DMS 273 (cell line): Measurements from ENCODE around the gene CDIPT.

Source experiments
- DNase-seq: peaks from one replicate; lab custom pipeline; 2025; ENCODE audit not compliant: unreplicated experiment; lab: John Stamatoyannopoulos, UW

The CDIPT gene

DNA sequence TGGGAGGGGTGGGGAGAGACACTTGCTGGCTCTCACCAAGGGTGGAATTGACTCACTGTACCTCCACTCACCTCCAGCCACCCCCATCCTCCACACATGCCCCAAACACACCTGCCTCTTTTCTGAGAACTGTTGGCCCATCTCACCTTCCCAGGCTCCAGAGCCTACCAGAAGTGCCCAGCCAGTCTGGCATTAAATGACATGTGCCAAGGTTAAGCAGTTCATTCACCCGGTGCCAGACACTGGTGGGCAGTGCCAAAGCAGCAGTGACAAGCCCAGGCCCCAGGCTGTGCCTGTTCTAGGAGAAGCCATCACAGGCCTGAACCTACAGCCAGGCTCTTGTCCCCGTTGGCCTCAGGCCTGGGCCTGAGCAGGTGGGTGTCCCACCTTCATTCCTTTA, 31.5 kb downstream of the CDIPT start:
- DNase-seq, result no peak

DNA sequence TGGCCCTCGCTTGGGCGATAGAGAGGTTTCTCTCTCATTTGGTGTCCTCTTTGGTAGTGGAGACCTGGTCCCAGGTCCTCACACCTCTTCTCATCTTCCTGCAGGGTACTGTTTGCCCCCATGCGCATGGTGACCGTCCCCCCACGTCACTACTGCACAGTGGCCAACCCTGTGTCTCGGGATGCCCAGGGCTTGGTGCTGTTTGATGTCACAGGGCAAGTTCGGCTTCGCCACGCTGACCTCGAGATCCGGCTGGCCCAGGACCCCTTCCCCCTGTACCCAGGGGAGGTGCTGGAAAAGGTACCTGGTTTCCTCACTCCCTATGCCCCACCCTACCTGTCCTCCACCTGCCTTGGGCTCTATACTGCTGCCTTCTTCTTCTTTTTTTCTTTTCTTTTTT, 32.3 kb downstream of the CDIPT start:
- no peak for DNase-seq

DNA sequence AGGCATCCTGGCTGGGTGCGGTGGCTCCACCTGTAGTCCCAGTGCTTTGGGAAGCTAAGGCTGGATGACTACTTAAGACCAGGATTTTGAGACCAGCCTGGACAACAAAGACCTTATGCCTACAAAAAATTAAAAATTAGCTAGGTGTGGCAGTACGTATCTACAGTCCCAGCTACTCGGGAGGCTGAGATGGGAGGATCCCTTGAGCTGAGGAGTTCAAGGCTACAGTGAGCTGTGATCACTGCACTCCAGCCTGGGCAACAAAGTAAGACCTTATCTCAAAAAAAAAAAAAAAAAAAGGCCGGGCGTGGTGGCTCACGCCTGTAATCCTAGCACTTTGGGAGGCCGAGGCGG, 36.7 kb downstream of the CDIPT start:
- DNase-seq, result no peak

DNA sequence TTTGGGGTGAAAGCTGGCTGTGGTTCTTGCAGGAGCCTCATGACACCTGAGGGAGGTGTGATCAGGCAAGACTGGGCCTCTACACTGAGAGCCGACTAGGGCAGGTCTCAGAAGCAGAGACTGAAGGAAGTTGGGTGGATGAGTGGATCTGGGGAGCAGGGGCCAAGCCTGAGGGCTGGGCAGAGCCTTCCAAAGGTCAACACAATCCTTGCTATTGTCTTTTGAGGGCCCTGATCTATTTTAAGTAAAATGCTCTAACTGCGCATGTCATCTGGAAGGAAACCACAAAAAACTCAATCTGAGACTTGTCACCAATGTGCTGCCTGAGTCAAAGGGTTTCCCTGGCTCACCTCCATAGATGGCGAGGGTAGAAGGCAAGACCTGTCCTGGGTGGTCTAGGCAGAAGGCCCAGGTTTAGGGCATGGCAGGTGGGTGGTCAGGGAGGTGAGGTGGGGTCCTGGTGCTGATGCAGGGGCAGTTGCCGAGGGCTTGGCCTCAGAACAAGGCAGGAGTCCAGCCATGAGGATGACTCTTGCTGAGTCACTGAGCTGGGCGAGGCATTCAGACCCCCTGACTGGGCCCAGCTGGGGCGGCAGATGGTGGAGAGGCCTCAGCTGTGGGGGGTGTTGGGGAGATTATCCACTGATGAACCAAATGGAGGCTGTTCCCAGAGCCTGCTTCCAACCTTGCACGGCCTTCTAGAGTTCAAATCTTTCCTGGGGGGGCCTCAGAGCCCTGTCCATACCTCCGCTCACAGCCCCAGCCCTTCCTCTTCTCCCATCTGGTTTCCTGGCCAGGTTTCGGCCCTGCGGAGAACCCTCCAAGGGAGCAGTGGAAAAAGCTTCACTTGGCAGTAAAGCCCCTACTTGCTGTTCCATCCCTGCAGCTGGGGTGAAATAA, 37.6 kb downstream of the CDIPT start:
- DNase-seq, result peak; percentile 99

DNA sequence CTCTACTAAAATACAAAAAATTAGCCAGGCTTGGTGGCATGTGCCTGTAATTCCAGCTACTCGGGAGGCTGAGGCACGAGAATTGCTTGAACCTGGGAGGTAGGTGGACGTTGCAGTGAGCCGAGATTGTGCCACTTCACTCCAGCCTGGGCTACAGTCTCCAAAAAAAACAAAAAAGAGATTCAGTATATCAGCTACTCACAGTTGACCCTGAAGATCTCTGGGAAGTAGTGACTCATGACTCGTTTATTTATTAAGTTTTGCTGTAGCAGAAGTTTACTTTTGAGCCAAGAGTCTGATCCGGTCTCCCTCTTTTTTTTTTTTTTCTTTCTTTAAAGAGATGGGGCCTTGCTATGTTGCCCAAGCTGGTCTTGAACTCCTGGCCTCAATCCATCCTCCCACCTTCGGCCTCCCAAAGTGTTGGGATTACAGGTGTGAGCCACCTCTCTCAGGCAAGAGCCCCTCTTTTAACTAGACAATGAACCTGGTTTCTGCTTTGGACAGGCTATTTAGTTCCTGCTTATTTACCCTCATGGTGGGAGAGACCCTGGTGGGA, 38.4 kb downstream of the CDIPT start:
- no peak for DNase-seq

DNA sequence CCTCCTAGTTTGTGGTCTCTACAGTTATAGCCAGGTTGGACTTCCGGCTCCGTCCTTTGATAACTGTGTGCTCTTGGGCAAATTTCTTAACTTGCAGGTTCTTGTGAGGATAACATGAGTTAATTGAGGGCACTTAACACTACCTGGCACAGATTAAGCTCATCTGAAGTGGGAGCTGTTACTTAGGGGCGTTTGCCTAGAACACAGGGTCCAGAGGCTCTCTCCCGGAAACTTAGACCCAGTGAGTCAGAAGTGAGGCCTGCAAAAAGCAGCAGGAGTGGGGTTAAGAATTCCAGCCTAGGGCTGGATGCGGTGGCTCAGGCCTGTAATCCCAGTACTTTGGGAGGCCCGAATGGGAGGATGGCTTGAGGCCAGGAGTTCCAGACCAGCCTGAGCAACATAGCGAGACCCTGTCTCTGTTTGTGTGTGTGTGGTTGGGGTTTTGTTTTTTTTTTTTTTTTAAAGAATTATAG, 41.3 kb downstream of the CDIPT start:
- DNase-seq, result no peak

DNA sequence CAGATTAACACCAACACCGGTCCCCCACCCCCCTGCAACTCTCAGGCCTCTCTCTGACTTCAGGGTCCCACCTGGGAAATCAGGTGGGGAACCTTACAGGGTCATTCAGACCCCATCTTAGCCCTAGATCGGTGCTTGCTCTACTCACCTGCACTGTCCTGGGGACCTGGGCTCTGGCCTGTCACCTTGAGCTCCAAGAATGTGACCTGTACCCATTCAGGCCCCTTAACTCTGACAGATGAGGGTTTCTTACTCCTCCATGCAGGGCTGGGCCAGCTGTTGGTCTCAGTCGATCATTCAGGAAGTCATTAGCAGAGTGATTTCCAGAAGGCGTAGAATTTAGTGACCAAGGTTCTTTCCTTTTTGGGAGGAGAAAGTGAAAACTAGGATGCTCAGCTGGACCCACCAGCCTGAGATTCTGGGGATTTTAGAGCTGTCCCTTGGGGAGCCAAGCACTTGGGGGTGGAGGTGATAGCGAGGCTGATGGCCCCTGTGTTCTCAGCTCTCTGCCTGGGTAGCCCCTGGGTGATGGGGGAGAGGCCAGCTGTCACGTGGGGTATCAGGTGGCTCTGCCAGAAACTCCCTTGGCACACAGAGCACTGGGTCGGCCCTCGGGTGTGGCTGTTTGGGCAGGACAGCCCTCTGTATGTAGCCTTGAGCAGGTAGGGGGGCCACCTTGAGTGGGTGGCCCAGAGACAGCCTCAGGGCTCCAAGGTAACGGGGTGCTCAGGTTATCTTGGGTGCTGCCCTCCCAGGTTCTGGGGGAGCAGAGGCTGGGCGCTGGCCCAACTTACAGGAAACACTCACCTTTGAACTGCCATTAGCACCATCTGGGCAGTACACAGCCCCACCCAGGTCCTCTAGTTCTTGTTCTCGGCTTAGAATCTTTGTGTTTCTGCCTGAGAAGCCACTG, 42.0 kb downstream of the CDIPT start:
- peak; percentile 71 for DNase-seq

DNA sequence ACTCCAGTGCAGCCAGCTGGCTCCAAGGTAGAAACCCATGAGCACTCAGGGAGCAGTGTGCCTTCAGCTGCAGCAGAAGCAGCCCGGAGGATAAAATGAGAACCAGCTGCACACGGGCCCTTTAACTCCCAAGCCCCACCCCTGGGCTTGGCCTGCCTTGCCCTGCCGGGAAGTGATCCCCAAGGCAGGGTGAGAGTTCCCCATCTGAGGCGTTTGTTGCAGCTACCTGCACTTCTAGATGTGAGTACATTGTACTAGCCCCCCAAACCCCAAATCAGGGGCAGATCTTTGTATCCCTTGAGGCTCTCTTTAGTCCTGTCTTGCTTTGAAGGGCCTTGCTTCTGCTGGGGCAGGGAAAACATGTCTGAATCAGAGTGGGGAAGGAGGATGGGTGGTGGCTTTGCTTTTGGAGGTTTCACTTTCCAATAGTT, 42.7 kb downstream of the CDIPT start, which contains the start of gene MVP:
Gene MVP (plus strand): TSS at position 192 of the 431 bp plus-strand sequence. CDS start 10,088 bp downstream, outside the sequence.
- DNase-seq, result peak; percentile 92

DNA sequence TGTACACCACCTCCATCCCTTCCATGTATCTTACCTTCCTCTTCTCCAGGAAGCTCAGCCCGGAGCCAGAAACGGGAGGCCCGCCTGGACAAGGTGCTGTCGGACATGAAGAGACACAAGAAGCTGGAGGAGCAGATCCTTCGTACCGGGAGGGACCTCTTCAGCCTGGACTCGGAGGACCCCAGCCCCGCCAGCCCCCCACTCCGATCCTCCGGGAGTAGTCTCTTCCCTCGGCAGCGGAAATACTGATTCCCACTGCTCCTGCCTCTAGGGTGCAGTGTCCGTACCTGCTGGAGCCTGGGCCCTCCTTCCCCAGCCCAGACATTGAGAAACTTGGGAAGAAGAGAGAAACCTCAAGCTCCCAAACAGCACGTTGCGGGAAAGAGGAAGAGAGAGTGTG, 43.5 kb downstream of the CDIPT start:
- DNase-seq, result peak; percentile 55

DNA sequence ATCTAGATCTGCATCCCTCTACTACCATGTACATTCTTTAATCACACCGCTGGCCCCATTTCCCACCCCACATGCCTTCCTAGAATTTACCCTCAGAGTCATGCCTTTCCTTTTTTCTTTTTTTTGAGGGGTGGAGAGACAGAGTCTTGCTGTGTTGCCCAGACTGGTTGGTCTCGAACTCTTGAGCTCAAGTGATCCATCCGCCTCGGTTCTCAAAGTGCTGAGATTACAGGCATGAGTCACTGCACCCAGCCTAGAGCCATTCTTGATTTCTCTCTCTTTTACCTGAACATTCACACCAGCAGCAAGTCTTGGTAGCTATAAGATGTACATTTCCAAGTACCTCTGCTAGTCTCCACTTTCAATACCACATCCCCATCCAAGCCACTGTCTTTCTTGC, 44.9 kb downstream of the CDIPT start:
- DNase-seq, result no peak

DNA sequence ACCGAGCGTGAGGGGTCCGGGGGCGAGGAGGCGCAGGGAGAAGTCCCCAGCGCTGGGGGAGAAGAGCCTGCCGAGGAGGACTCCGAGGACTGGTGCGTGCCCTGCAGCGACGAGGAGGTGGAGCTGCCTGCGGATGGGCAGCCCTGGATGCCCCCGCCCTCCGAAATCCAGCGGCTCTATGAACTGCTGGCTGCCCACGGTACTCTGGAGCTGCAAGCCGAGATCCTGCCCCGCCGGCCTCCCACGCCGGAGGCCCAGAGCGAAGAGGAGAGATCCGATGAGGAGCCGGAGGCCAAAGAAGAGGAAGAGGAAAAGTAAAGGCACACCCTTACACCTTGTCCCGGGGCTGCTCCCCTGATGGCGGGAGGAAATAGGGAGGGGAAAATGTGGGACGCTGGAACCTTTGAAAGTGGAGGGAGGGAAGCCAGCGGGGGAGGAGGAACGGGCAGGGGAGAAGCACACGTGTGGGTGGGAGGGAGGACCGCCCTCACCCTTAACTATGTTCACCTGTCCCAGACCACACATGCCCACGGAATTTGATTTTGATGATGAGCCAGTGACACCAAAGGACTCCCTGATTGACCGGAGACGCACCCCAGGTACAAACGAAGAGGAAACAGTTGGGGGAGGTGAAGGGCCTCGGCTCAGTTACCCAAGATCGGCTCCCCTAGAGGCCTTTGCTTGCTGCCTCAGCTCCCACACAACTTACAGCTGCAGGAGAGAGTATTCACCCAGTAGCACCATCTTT, 46.2 kb downstream of the CDIPT start:
- peak; percentile 88 for DNase-seq

DNA sequence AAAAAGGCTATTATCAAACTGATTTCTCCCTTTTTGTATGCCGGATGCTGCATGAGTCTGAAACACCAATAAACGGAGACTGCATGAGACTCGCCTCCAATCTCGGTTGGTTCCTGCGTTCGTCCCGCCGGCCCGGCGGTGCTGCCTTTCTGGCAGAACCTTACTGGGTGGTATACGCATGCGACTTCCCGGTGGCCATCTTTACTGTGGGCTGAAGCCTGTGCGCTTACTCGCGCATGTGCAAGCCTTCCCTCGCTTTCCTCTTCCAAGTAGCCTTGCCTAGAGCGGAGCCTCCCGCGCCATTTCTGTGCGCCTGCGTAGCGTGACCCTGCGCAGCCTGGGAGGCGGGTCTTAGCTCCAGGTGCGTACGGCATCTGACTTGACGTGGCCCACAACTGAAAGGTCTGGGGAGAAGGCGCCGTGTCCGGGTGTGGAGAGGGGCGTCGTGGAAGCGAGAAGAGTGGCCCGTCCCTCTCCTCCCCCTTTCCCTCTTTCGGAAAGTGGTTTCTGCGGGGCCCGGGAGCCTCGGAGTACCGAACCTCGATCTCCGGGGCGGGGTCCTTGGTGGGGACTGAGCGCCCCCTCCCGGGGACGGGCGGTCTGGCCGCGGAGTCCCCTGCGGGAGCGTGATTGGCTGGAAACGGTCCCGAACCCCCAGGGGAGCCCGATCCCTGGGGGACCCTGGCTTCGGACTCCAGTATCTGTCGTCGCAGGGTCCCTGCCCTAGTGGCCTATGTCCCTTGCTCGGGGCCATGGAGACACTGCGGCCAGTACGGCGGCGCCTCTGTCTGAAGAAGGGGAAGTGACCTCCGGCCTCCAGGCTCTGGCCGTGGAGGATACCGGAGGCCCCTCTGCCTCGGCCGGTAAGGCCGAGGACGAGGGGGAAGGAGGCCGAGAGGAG, 47.0 kb downstream of the CDIPT start, which contains the start of gene PAGR1:
Gene PAGR1 (plus strand): TSS at position 360 of the 901 bp plus-strand sequence. CDS start 374 bp downstream, at position 734.
- peak; percentile 99 for DNase-seq

DNA sequence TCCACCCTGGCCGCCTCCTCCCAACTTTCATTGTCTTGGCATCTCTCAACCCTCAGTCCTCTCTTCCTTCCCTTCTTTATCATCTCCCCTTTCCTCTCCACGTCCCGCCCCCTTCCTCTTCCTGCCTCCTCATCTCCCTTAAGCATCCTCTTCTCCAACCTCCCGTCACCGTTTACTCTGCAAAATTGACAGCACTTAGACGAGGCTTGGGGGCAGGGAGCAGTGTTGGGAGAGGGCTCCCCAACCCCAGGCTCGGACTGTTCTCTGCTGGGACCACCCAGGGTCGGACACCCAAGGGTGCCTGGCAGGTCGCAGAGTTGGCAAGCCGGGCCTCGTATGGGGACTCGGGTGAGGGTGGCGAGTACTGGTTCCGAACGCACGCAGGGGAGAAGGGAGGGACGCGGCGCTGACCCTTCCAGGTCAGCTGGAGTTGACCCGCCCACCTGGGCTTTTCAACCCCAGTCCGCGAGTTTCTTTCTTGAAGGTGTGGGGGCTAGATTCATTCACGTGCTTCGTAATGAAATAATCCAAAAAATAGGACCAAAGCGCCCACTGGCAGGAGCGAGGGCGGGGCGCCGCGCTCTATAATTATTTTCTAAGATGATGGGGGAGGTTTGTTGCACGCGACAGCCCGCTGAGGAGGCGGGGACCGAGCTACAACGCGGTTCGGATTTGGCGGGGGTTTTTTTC, 47.8 kb downstream of the CDIPT start:
- peak; percentile 85 for DNase-seq

DNA sequence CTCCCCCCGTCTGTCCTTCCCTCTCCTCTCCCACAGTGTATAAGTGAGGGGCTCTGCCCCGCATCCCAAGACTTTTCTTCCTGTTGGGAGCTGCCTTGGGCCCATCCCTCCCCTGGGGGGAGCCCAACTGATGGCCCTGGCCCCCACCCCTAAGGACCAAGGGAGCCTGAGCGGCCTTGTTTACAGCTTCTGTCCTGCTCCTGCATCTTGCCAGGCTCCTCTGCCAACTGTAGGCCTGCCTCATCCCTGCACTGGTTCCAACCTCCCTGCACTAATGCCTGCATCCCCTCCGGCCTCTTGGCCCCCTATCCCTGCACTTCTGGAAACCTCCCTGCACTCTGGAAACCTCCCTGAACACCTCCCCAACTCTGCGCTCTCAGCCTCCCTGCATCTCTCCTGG, 48.4 kb downstream of the CDIPT start:
- no peak for DNase-seq

DNA sequence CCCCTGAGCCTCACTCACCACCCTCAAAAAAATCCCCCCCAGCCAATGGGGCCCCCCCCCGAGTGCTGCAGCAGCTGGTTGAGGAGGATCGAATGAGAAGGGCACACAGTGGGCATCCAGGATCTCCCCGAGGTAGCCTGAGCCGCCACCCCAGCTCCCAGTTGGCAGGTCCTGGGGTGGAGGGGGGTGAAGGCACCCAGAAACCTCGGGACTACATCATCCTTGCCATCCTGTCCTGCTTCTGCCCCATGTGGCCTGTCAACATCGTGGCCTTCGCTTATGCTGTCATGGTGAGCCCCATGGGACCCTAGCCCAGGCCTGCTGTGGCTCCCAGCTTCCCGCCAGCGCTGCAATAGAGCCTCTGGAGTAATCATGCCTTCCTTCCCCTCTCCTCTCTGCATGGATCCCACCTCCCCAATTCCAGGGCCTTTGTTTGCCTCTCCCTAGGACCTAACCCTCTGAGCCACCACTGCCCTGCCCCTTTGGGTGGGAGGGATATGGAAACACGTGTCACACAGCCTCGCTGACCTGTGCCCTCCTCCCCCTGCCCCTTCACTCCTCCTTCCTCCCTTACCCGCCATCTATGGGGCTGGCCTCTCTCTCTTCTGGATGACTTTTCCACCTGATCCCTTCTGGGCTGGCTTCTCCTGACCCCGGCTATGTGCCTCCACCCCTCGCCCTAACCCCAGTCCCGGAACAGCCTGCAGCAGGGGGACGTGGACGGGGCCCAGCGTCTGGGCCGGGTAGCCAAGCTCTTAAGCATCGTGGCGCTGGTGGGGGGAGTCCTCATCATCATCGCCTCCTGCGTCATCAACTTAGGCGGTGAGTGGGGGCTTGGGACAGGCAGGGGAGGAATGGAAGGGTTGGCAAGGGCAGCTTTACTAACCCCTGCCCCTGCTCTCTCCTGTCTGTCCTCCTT, 49.1 kb downstream of the CDIPT start:
- no peak for DNase-seq

DNA sequence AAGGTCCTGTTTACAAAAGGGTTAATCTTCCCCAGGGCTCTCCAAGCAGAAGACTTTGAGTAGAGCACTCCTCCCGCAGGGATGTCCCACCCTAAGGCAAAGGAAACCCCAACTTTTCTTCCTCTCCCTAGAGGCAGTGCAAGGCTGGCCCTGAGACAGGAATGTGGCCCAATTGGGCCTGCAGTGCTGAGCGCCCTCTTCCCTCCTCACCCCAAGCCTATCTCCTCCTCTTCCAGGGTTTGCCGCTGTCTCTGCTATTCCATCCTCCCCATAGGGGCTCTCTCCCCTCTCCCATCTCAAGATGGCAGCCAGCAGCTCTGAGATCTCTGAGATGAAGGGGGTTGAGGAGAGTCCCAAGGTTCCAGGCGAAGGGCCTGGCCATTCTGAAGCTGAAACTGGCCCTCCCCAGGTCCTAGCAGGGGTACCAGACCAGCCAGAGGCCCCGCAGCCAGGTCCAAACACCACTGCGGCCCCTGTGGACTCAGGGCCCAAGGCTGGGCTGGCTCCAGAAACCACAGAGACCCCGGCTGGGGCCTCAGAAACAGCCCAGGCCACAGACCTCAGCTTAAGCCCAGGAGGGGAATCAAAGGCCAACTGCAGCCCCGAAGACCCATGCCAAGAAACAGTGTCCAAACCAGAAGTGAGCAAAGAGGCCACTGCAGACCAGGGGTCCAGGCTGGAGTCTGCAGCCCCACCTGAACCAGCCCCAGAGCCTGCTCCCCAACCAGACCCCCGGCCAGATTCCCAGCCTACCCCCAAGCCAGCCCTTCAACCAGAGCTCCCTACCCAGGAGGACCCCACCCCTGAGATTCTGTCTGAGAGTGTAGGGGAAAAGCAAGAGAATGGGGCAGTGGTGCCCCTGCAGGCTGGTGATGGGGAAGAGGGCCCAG, 50.0 kb downstream of the CDIPT start:
- DNase-seq, result no peak
